C4-2B (cell line): ENCODE measurements around the gene PTPN12.

Experiments
- CTCF ChIP-seq: fragments of 450-650 bp; conservative IDR thresholded peaks from 2 replicates; pipeline ENCODE4 v1.5.1; 2017; ENCODE audit warnings: mild to moderate bottlenecking
- ZFX ChIP-seq: fragments of 450-650 bp; IDR thresholded peaks from 2 replicates; pipeline ENCODE4 v1.6.1; 2017

GRCh38 chr7:77497079-77497478 is 40.0 kb upstream of the PTPN12 start:
- TF ChIP-seq CTCF = no peak
- no peak for TF ChIP-seq ZFX
